NB4 (cell line): ENCODE data around the gene DNMT1.

Experiments
- CTCF ChIP-seq: IDR thresholded peaks from one replicate; pipeline ENCODE4 v1.5.1; 2012; ENCODE audit warnings: low read depth, low read length
- MYC ChIP-seq: IDR thresholded peaks from 2 replicates; pipeline ENCODE4 v1.6.1; 2011; ENCODE audit warnings: low read depth, low read length
- POLR2A ChIP-seq: IDR thresholded peaks from 2 replicates; pipeline ENCODE4 v1.6.1; 2011; ENCODE audit warnings: mild to moderate bottlenecking; ENCODE audit not compliant: insufficient read length; ENCODE audit errors: extremely low read depth
- TF ChIP-seq, protein P1 (sequence below): IDR thresholded peaks from 2 replicates; pipeline ENCODE4 v1.6.1; 2011; ENCODE audit warnings: low read depth, low read length

GRCh38 chr19:10110076-10110971 is 84.4 kb downstream of the DNMT1 start:
- no peak for TF ChIP-seq POLR2A
- TF ChIP-seq CTCF, result no peak
- no peak for TF ChIP-seq MYC
- TF ChIP-seq, protein P1, sequence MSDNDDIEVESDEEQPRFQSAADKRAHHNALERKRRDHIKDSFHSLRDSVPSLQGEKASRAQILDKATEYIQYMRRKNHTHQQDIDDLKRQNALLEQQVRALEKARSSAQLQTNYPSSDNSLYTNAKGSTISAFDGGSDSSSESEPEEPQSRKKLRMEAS, result no peak
